ENCODE data around the gene MSH2. TPM values are rescaled to one million over a fixed set of nuclear protein-coding genes. Genes with fewer than 3 reads are reported as not detected.
"Not testable (repeated sequence)": the region's sequence is repeated elsewhere in the genome, so short reads cannot be mapped to it uniquely, and the experiment has no call there.

The MSH2 gene
- total and polyA plus RNA-seq, 11 donors: 4.4 to 19.0 (median 11.6) TPM

DNA sequence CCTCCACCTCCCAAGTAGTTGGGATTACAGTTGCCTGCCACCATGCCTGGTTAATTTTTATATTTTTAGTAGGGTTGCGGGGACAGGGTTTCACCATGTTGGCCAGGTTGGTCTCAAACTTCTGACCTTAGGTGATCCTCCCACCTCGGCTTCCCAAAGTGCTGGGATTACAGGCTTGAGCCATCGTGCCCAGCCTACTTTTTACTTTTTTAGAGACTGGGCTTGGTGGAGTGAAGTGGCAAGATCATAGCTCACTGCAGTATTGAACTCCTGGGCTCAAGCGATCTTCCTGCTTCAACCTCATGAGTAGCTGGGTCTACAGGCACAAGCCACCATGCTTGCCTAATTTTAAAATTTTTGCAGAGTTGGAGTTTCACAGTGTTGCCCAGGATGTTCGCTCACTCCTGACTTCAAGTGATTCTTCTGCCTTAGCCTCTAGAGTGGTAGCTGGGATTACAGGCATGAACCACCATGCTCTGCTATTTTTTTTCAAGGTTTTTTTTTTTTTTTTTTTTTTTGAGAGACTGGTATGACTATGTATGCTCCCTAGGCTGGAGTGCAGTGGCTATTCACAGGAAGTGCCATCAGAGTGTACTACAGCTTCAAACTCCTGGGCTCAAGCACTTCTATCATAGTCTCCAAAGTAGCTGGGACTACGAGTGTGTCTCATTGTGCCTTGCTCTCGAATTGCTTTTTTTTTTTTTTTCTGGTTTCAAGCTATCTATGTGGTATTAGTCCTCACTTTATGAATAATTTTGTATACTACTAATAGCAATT lies 11.9 kb downstream of the MSH2 start:
- no peaks in the 10 kb centered on the region for H3K27me3 ChIP-seq
- TF ChIP-seq CTCF (IDR thresholded peaks at IDR 0.05): no peak
- no peak for TF ChIP-seq POLR2A (IDR thresholded peaks at IDR 0.05)
- DNase-seq (no peak), ATAC-seq (no peak)
- H3K4me1 ChIP-seq: no peaks in the 10 kb centered on the region
- no peak overlapping the region for H3K4me3 ChIP-seq
- no peak overlapping the region for H3K27ac ChIP-seq
- no peaks in the 10 kb centered on the region for H3K9me3 ChIP-seq
- intact Hi-C loops (cut with DNase I): no loop called here
- H3K36me3 ChIP-seq: peaks cover 0 to 93% (median 81%) of the 10 kb centered on the region in 9 donors
- 89 to 96% (median 95%) methylated on average over 7 of the region's 7 CpGs for WGBS, 4 donors

DNA sequence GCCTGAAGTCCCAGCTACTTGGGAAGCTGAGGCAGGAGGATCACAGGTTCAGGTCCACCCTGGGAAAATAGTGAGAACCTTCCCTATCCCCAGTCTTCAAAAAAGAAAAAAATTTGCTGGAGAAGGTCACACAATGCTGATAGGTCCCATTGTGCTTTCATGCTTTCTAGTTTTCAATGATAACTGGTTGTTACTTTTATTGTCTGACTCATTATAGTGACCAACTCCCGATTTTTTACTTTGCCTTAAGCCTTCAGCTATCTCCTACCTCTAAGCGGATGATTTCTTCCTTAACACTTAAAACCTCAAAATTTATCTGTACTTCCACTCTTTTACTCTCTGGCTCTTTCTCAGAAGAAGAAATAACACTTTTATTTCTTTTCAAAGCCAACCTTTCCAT lies 17.3 kb downstream of the MSH2 start:
- Histone ChIP-seq H3K4me1 (no peaks in the 10 kb centered on the region), H3K27me3 (no peaks in the 10 kb centered on the region), H3K27ac (no peak overlapping the region), H3K9me3 (no peaks in the 10 kb centered on the region), H3K36me3 (peaks cover 0 to 63% (median 55%) of the 10 kb centered on the region in 9 donors), H3K4me3 (no peak overlapping the region)
- 72 to 95% (median 94%) methylated on average over 2 of the region's 2 CpGs for WGBS, 4 donors
- no peak for ATAC-seq
- intact Hi-C loops (cut with DNase I): no loop called here
- TF ChIP-seq POLR2A (IDR thresholded peaks at IDR 0.05) (no peak), CTCF (IDR thresholded peaks at IDR 0.05) (no peak)
- no peak for DNase-seq

- H3K27ac ChIP-seq; DNase-seq; ATAC-seq; H3K27me3 ChIP-seq; H3K4me3 ChIP-seq; H3K9me3 ChIP-seq; H3K4me1 ChIP-seq; intact Hi-C loops (cut with DNase I): not testable (repeated sequence)
- peaks cover 0 to 65% (median 52%) of the 10 kb centered on the region in 9 donors for H3K36me3 ChIP-seq
- WGBS, 4 donors: 86 to 94% (median 89%) methylated on average over 4 to 10 of the region's 10 CpGs
These were observed 17.7 kb downstream of the MSH2 start for GRCh38 chr2:47420683-47421082.

DNA sequence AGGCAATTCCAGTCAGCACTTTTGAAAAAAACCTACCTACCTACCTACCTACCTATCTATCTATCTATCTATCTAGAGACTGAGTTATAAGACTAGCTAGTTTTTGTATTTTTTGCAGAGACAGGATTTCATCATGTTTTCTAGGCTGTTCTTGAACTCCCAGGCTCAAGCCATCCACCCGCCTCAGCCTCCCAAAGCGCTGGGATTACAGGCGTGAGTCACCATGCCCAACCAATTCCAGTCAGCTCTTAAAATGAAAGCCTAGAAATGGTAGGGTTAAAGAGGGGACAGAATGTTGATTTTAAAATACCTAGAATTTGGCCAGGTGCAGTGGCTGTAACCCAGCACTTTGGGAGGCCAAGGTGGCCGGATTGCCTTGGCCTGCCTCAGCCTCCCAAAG lies 19.1 kb downstream of the MSH2 start:
- ATAC-seq (no peak), DNase-seq (no peak)
- H3K9me3 ChIP-seq: no peaks in the 10 kb centered on the region
- no peaks in the 10 kb centered on the region for H3K27me3 ChIP-seq
- H3K4me3 ChIP-seq: no peak overlapping the region
- H3K36me3 ChIP-seq: peaks cover 0 to 56% (median 39%) of the 10 kb centered on the region in 9 donors
- 97 to 100% (median 98%) methylated on average over 4 of the region's 4 CpGs for WGBS, 4 donors
- intact Hi-C loops (cut with DNase I): no loop called here
- H3K4me1 ChIP-seq: no peaks in the 10 kb centered on the region
- TF ChIP-seq CTCF (IDR thresholded peaks at IDR 0.05): no peak
- TF ChIP-seq POLR2A (IDR thresholded peaks at IDR 0.05): no peak
- H3K27ac ChIP-seq: no peak overlapping the region

DNA sequence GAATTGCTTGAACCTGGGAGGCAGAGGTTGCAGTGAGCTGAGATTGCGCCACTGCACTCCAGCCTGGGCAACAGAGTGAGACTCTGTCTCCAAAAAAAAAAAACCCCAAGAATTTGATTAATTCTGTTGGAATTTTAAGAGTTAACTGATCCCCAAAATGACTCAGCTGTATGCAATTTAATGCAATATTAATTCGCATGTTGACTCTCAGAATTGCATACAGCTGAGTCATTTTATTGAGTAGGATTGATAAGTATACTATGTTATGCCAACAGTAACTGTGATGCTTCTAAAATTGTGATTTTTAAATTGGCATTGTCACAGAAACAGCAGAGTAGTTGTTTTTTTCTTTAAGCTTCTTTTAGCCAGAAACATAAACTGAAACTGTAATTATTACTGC lies 19.6 kb downstream of the MSH2 start:
- intact Hi-C loops (cut with DNase I): no loop called here
- 89 to 96% (median 94%) methylated on average over 2 of the region's 2 CpGs for WGBS, 4 donors
- H3K4me3 ChIP-seq: no peak overlapping the region
- H3K4me1 ChIP-seq: no peaks in the 10 kb centered on the region
- DNase-seq: no peak
- no peaks in the 10 kb centered on the region for H3K27me3 ChIP-seq
- H3K36me3 ChIP-seq: peaks cover 0 to 51% (median 33%) of the 10 kb centered on the region in 9 donors
- H3K27ac ChIP-seq: no peak overlapping the region
- no peaks in the 10 kb centered on the region for H3K9me3 ChIP-seq
- no peak for TF ChIP-seq POLR2A (IDR thresholded peaks at IDR 0.05)
- no peak for TF ChIP-seq CTCF (IDR thresholded peaks at IDR 0.05)
- ATAC-seq: no peak
